Measurements from ENCODE around the gene EPHA10. TPM values are rescaled to one million over a fixed set of nuclear protein-coding genes. Genes with fewer than 3 reads are reported as not detected.

Gene EPHA10
- total RNA-seq, 1 donor from 2014 or later: 0.97 TPM

DNA sequence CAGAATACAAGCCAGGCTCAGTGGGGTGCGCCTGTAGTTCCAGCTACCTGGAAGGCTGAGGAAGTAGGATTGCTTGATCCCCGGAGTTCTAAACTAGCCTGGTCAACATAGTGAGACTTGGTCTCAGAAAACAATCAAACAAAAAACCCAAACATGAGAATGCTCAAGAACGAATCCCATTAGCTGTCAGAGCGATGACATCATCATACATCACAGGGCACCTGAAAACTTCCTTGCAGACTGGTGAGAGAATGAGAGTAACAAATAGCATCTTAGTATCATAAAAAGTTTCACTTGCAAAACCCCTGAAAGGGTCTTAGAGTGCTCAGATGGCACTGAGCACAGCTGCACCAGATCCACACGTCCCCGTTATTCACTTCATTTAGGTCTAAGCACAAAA is 93.7 kb downstream of the EPHA10 start:
- no peaks in the 10 kb centered on the region for H3K36me3 Mint-ChIP-seq
- no peaks in the 10 kb centered on the region for H3K9me3 Mint-ChIP-seq
- no peak overlapping the region for H3K27ac Mint-ChIP-seq
- H3K4me3 Mint-ChIP-seq: no peak overlapping the region
- DNase-seq (ENCODE audit: extremely low spot score, unreplicated experiment): no peak
- H3K4me1 Mint-ChIP-seq (ENCODE audit: unreplicated experiment): no peaks in the 10 kb centered on the region
- no peak for TF ChIP-seq CTCF (conservative IDR thresholded peaks at IDR 0.05)
- peaks cover 37% of the 10 kb centered on the region for H3K27me3 Mint-ChIP-seq

GRCh38 chr1:37670133-37670532 is 94.8 kb downstream of the EPHA10 start:
- no peaks in the 10 kb centered on the region for H3K36me3 Mint-ChIP-seq
- no peak overlapping the region for H3K4me3 Mint-ChIP-seq
- DNase-seq (ENCODE audit: extremely low spot score, unreplicated experiment): no peak
- H3K4me1 Mint-ChIP-seq (ENCODE audit: unreplicated experiment): no peaks in the 10 kb centered on the region
- TF ChIP-seq CTCF (conservative IDR thresholded peaks at IDR 0.05): no peak
- peaks cover 38% of the 10 kb centered on the region for H3K27me3 Mint-ChIP-seq
- H3K27ac Mint-ChIP-seq: no peak overlapping the region
- H3K9me3 Mint-ChIP-seq: no peaks in the 10 kb centered on the region

DNA sequence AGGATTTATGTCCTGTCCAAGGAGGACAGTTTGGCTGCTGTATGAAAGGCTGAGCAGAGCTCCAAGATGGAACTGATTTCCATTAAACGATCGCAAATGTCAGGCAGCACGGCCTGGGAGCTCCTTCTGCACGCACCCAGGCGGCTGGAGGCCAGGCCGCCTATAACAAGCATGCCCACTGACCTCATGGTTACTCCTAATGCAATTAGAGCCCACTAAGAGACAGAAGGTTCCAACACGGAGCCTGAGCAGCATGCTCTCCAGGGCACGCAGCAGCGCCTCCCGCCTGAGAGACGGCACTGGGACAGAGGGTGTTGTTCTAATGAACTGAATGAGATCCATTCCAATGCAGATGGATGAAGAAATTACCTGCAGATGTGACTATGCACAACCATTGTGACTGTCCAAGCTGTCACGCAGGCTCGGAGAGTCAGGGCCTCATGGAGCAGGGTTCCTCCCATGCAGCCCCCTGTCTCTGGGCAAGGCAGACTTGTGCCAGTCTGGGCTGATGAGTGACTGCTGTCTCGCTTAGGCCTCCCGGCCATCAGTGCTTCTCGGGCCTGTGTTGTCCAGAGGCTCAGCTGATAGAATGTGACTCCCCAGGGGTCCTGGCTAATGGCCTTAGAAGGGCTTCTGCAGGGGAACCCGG is 97.8 kb downstream of the EPHA10 start:
- Mint-ChIP-seq H3K4me1 (ENCODE audit: unreplicated experiment) (peaks cover 4% of the 10 kb centered on the region), H3K36me3 (no peaks in the 10 kb centered on the region), H3K9me3 (no peaks in the 10 kb centered on the region), H3K27me3 (peaks cover 29% of the 10 kb centered on the region), H3K27ac (no peak overlapping the region), H3K4me3 (no peak overlapping the region)
- no peak for TF ChIP-seq CTCF (conservative IDR thresholded peaks at IDR 0.05)
- DNase-seq (ENCODE audit: extremely low spot score, unreplicated experiment): no peak

- no peak for DNase-seq (ENCODE audit: extremely low spot score, unreplicated experiment)
- H3K27ac Mint-ChIP-seq: no peak overlapping the region
- no peaks in the 10 kb centered on the region for H3K9me3 Mint-ChIP-seq
- TF ChIP-seq CTCF (conservative IDR thresholded peaks at IDR 0.05): no peak
- H3K36me3 Mint-ChIP-seq: no peaks in the 10 kb centered on the region
- H3K4me3 Mint-ChIP-seq: no peak overlapping the region
- peaks cover 27% of the 10 kb centered on the region for H3K27me3 Mint-ChIP-seq
- peaks cover 4% of the 10 kb centered on the region for H3K4me1 Mint-ChIP-seq (ENCODE audit: unreplicated experiment)
Measured at GRCh38 chr1:37666241-37666867, 98.6 kb downstream of the EPHA10 start.

Other genes starting within 250 kb of the EPHA10 start
- gene SNIP1, start 210.8 kb downstream of the EPHA10 start, total RNA-seq (ENCODE audit: low replicate concordance): 18.2 and 23.4 TPM in 2 replicates
- 11.6 and 40.8 TPM in 2 replicates for gene DNALI1, start 208.2 kb downstream of the EPHA10 start, total RNA-seq (ENCODE audit: low replicate concordance)
- 52.4 and 55.1 TPM in 2 replicates for gene GNL2, start 169.2 kb downstream of the EPHA10 start, total RNA-seq (ENCODE audit: low replicate concordance)
- 0.26 and 1.4 TPM in 2 replicates for gene RSPO1, start 130.2 kb downstream of the EPHA10 start, total RNA-seq (ENCODE audit: low replicate concordance)
- 13.3 and 35.1 TPM in 2 replicates for gene CDCA8, start 72.6 kb downstream of the EPHA10 start, total RNA-seq (ENCODE audit: low replicate concordance)
- 11.6 and 21.1 TPM in 2 replicates for gene MANEAL, start 28.7 kb upstream of the EPHA10 start, total RNA-seq (ENCODE audit: low replicate concordance)
- 38.9 and 49.6 TPM in 2 replicates for gene C1orf122, start 42.7 kb upstream of the EPHA10 start, total RNA-seq (ENCODE audit: low replicate concordance)
- 12.7 and 19.2 TPM in 2 replicates for gene YRDC, start 43.1 kb upstream of the EPHA10 start, total RNA-seq (ENCODE audit: low replicate concordance)
- 20.5 and 20.7 TPM in 2 replicates for gene MTF1, start 94.5 kb upstream of the EPHA10 start, total RNA-seq (ENCODE audit: low replicate concordance)
- gene INPP5B, start 181.9 kb upstream of the EPHA10 start, total RNA-seq (ENCODE audit: low replicate concordance): 16.1 and 19.3 TPM in 2 replicates
- gene SF3A3, start 224.9 kb upstream of the EPHA10 start, total RNA-seq (ENCODE audit: low replicate concordance): 56.1 and 86.5 TPM in 2 replicates
- 7.0 and 25.1 TPM in 2 replicates for gene FHL3, start 240.4 kb upstream of the EPHA10 start, total RNA-seq (ENCODE audit: low replicate concordance)
- 22.7 and 33.1 TPM in 2 replicates for gene UTP11, start 247.6 kb upstream of the EPHA10 start, total RNA-seq (ENCODE audit: low replicate concordance)